H54 (cell line): ENCODE results near the gene PAM16.

Experiments
- DNase-seq: peaks from one replicate; pipeline ENCODE4 v3.0.0; 2011; ENCODE audit warnings: low spot score, mixed read lengths; ENCODE audit not compliant: insufficient read length
- FAIRE-seq: peaks from 3 replicates; lab custom pipeline; 2011; peaks lifted over from hg19 to GRCh38; lab: Jason Lieb, UNC
- POLR2A ChIP-seq: IDR thresholded peaks from 2 replicates; pipeline ENCODE4 v1.6.1; 2011; ENCODE audit warnings: low read depth, mild to moderate bottlenecking, low read length

Gene PAM16

GRCh38 chr16:4378161-4378666, 27.1 kb upstream of the PAM16 start:
- DNase-seq (no peak), FAIRE-seq (no peak)
- no peak for TF ChIP-seq POLR2A

GRCh38 chr16:4377573-4378154, 26.5 kb upstream of the PAM16 start:
- no peak for FAIRE-seq
- no peak for DNase-seq
- no peak for TF ChIP-seq POLR2A

- TF ChIP-seq POLR2A, result no peak
- no peak for FAIRE-seq
- no peak for DNase-seq
Measured at GRCh38 chr16:4376893-4377572, 25.9 kb upstream of the PAM16 start.

GRCh38 chr16:4376126-4376892, 25.2 kb upstream of the PAM16 start:
- FAIRE-seq (no peak), DNase-seq (peak; percentile 67)
- TF ChIP-seq POLR2A, result no peak

GRCh38 chr16:4375717-4376116, 24.6 kb upstream of the PAM16 start:
- TF ChIP-seq POLR2A, result no peak
- FAIRE-seq (no peak), DNase-seq (no peak)

GRCh38 chr16:4373909-4374742, 23.0 kb upstream of the PAM16 start:
- TF ChIP-seq POLR2A, result no peak
- FAIRE-seq (no peak), DNase-seq (peak; percentile 82)

GRCh38 chr16:4373356-4373908, 22.3 kb upstream of the PAM16 start:
- no peak for FAIRE-seq
- no peak for TF ChIP-seq POLR2A
- no peak for DNase-seq

- FAIRE-seq (no peak), DNase-seq (no peak)
- TF ChIP-seq POLR2A, result no peak
Measured at GRCh38 chr16:4372578-4373355, 21.6 kb upstream of the PAM16 start.

- no peak for DNase-seq
- FAIRE-seq, result no peak
- no peak for TF ChIP-seq POLR2A
Measured at GRCh38 chr16:4372001-4372577, 21.0 kb upstream of the PAM16 start.

GRCh38 chr16:4371357-4372000, 20.4 kb upstream of the PAM16 start, which contains the start of gene VASN:
Gene VASN (plus strand): TSS chr16:4371848. CDS start chr16:4380878, 9,030 bp downstream.
- TF ChIP-seq POLR2A, result peak; percentile 99
- peak; percentile 83 for DNase-seq
- FAIRE-seq, result no peak

GRCh38 chr16:4370570-4371356, 19.6 kb upstream of the PAM16 start:
- no peak for DNase-seq

GRCh38 chr16:4370151-4370550, 19.0 kb upstream of the PAM16 start:
- DNase-seq (no peak), FAIRE-seq (no peak)
- TF ChIP-seq POLR2A, result no peak

More at GRCh38 chr16:4370570-4371356, 19.6 kb upstream of the PAM16 start:
- TF ChIP-seq POLR2A, result no peak
- FAIRE-seq, result no peak
